Epithelial cell of prostate (primary cell): ENCODE measurements around the gene TTLL9.

ENCODE experiments used
- DNase-seq: peaks from one replicate; pipeline ENCODE4 v3.0.0-alpha.2; 2011; ENCODE audit warnings: low read depth, low spot score
- H3K27ac ChIP-seq: fragments of 450-650 bp; 2 replicates; pipeline ENCODE4 v1.5.1; 2017; ENCODE audit warnings: mild to moderate bottlenecking

The TTLL9 gene

GRCh38 chr20:31968291-31969126 lies 98.1 kb downstream of the TTLL9 start:
- H3K27ac ChIP-seq = no peak overlapping the region
- no peak for DNase-seq

DNA sequence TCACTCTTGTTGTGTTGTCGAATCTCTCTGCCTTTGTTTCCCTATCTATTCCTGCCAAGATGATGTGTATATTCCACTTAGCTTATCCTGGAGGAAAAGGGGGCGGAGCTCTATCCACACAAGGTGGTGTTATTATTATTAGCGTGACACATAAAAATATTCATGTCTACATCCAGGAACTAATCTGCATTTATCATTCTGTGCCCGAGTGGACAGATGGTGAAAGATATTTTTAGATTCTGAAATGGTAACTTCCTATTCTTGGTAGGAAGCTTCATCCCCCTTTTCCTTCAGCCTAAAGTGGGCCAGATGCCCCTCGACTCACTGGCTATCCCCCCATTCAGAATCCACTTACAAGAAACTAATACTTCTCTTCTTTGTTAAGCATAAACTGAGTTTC lies 99.6 kb downstream of the TTLL9 start:
- no peak overlapping the region for H3K27ac ChIP-seq
- no peak for DNase-seq

DNA sequence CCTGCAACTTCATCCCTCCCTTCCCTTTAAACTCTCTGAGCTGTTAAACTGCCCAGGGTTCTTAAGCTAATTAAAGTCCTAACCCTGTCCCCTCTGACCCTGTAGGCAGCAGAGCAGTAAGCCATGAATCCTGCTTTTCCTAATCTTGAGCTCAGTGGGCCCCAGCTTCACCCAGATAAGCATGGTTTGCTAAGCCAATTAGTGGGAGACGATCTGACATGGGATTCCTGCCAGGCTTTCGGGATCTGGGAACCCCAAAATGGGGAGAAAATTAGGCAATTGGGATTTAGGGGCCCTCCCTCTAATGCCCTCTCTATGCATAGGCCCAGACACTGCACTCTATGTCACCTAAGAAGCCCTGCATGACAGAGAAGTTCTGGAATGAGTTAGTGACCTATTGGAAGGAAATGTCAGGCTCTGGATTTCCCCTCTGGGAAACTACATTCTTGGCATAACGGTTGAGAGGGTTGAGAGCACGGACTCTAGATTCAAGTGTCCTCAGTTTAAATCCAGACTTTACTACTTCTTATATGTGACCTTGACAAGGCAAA lies 102.1 kb downstream of the TTLL9 start:
- no peak overlapping the region for H3K27ac ChIP-seq
- DNase-seq = no peak

GRCh38 chr20:31974296-31974695 lies 103.9 kb downstream of the TTLL9 start:
- DNase-seq = no peak

DNA sequence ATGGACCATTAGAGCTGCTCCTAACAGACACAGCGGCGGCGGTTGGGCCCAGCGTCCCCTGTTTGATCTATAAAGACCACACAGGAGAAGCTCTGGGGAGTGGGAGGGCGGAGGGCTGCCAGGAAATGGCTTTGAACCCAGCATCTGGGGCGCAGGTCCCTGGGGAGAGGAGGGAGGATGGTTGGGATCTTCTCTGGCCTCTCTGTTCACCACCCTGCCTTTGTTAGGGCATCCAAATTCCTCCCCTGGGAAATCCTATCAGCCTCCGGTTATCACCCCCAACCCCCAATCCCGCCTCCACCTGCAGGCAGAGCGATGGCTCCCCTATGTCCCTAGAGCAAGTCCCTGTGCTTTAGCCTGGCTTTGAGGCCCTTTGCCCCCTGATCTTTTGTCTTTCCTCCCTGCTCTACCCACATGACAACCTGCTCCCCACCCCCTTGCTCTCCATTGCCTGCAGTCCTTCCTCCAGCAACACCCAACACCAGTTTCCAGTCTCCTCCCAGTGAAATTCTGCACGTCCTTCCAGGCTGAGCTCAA lies 104.6 kb downstream of the TTLL9 start:
- DNase-seq = no peak

More at GRCh38 chr20:31974296-31974695, 103.9 kb downstream of the TTLL9 start:
- H3K27ac ChIP-seq = no peak overlapping the region

GRCh38 chr20:31975874-31976273 lies 105.4 kb downstream of the TTLL9 start:
- DNase-seq = no peak
- H3K27ac ChIP-seq = no peak overlapping the region

More for the DNA sequence above, 104.6 kb downstream of the TTLL9 start:
- no peak overlapping the region for H3K27ac ChIP-seq

- no peak overlapping the region for H3K27ac ChIP-seq
- DNase-seq = no peak
These were observed 106.6 kb downstream of the TTLL9 start for GRCh38 chr20:31977080-31977479.

DNA sequence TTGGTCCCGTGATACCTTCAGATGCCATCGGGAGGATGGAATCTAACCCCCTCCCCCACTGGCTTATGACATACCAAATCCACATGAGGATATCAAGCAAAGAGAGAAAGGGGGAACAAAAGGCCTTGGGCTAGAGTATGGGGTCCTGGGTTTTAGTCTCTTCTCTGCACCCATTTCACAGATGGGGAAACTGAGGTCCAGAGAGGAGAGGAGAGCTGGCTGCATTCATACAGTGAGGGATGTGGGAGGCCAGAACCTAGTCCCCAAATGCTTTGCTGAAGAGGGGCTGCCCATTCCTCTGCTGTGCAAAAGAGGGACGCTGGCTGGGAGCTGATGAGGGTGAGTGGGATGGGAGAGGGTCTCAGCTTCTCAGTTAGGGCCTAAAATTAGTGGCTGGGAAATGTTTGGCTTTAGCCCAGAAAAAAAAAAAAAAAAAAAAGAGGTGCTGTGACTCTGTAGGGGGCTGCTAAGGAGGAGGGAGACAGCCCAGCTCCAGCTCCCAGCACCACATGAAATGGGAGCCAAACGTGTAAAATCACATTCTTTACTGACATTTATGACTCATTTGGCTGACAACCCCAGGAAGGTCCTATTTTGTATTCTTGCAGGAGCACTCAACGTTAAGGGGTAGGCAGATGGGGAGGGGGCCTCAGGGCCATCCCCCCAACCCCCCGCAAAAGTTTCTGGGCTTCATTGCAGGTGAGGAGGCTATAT lies 109.4 kb downstream of the TTLL9 start:
- DNase-seq = no peak
- no peak overlapping the region for H3K27ac ChIP-seq

DNA sequence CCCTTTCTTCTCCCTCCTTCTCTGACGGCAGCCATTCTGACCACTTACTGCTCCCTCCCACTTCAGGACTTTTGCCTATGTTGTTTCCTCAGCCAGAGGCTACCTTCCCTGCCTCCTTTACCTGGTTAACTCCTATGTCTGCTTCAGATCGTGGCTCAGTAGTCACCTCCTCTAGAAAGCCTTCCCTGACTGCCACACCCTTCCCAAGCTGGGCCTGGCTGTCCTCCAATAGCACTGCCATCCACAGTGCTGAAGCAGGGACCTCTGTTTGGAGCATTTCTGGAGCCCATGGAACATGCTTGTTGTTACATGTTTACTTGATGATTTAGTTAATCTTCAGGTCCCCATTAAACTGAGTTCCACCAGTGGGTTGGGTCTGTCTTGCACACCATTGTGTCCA lies 111.3 kb downstream of the TTLL9 start:
- DNase-seq = no peak
- H3K27ac ChIP-seq = no peak overlapping the region

- no peak overlapping the region for H3K27ac ChIP-seq
- no peak for DNase-seq
These were observed 114.6 kb downstream of the TTLL9 start for GRCh38 chr20:31984981-31985471.

DNA sequence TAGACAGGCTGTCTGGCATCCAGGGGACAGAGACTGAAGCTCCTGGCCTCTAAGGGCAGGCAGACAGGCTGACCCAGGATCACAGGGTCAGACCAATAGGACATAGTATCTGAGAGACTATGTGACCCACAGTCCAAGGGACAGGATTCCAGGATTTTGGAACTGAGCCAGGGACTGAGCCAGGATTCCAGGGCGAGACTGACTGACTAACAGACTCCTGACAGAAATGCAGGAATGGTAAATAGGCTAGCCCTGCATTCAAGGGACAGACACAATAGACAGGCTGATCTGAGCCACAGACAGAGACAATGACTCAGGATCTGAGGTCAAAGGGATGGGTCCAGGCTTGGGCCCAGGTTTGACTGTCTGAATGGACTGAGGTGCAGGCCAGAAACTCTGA lies 117.3 kb downstream of the TTLL9 start:
- DNase-seq = peak; percentile 20
- H3K27ac ChIP-seq = peak overlapping the region; percentile 45

GRCh38 chr20:31988430-31989015 lies 118.1 kb downstream of the TTLL9 start:
- H3K27ac ChIP-seq = peak overlapping the region; percentile 45
- no peak for DNase-seq

GRCh38 chr20:31989030-31989645 lies 118.7 kb downstream of the TTLL9 start:
- H3K27ac ChIP-seq = peak overlapping the region; percentile 45
- DNase-seq = no peak

- no peak for DNase-seq
- no peak overlapping the region for H3K27ac ChIP-seq
These were observed 120.4 kb downstream of the TTLL9 start for GRCh38 chr20:31990641-31991338.

DNA sequence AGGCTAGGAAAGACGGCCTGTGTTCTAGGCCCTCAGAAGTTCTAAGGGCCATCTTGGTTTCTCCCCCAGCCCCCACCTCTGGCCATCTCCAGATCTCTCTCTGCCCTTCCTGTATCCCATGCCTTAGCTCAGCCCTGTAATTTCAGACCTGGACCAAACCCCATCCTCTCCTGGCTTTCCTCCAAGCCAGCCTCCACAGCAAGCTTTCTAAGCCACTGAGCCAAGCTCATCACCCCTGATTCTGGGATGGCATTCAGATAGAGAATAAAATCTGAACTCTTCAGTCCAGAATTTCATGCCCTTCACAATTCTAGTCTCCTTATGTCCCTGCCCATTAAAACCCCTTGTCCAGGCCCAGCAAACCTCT lies 120.9 kb downstream of the TTLL9 start:
- DNase-seq = no peak
- H3K27ac ChIP-seq = no peak overlapping the region

- DNase-seq = no peak
- H3K27ac ChIP-seq = no peak overlapping the region
These were observed 121.7 kb downstream of the TTLL9 start for GRCh38 chr20:31992086-31992485.
